Measurements from ENCODE around the gene CDK5RAP1. TPM values are rescaled to one million over a fixed set of nuclear protein-coding genes. Genes with fewer than 3 reads are reported as not detected.
A peak's percentile ranks its signal among the peaks of the same experiment; 100 is the strongest.

The CDK5RAP1 gene
- total and polyA plus RNA-seq, 10 donors, result 21.3 to 93.0 (median 33.7) TPM

DNA sequence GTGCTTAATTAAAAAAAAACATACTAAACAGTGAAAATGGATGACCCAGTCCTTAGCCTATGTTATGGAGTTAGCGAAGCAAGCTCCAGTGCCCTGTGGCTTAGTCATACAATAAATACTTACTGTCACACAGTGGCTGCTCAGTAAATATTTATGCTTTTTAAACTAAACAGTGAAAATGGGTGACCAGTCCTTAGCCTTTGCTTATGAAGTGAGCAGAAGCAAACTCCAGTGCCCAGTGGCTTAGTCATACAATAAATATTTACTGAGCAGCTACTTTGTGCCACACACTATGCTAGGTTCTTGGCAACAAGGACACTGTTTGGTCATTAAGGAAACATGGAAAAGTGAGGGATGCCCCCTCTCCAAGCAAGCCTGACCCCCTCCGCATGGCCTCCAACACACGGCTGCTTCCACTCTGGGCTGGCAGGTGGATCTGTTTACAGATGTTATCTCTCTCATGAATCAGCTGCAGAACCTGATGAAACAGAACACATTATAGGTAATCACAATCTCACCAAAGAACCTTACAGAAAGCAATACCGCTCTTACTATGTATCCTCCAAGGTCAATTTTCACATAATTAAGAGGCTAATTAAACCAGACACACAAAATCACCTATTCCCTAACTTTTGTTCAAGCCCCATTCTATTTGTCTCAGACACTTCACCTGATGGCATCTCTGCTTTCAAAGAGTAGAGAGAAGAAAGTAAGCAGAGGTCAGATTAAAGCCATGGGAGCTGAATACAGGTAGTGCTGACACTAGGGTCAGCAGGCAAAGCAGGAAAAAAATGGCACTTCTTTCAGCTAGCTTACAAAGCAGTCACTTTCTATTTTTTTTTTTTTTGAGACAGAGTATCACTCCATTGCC is 27.3 kb downstream of the CDK5RAP1 start:
- intact Hi-C loops (cut with DNase I; ENCODE audit: low total_unique reads), result no loop called here
- Histone ChIP-seq H3K9me3 (no peaks in the 10 kb centered on the region), H3K4me3 (no peak overlapping the region), H3K27ac (peak overlapping the region in 1 of 8 donors; percentile 83), H3K4me1 (peaks cover 0 to 24% (median 0%) of the 10 kb centered on the region in 6 donors), H3K27me3 (replicated peaks in 1 of 7) (no peaks in the 10 kb centered on the region), H3K36me3 (peaks cover 5 to 100% (median 74%) of the 10 kb centered on the region in 6 donors)
- TF ChIP-seq POLR2AphosphoS5 (IDR thresholded peaks at IDR 0.05), result no peak
- TF ChIP-seq POLR2A (IDR thresholded peaks at IDR 0.05), result no peak
- no peak for TF ChIP-seq CTCF (IDR thresholded peaks at IDR 0.05 in 8 of 11, conservative IDR thresholded peaks at IDR 0.05 in 3 of 11)
- WGBS, 5 donors, result 88 to 99% (median 96%) methylated on average over 4 of the region's 4 CpGs
- DNase-seq, result no peak

DNA sequence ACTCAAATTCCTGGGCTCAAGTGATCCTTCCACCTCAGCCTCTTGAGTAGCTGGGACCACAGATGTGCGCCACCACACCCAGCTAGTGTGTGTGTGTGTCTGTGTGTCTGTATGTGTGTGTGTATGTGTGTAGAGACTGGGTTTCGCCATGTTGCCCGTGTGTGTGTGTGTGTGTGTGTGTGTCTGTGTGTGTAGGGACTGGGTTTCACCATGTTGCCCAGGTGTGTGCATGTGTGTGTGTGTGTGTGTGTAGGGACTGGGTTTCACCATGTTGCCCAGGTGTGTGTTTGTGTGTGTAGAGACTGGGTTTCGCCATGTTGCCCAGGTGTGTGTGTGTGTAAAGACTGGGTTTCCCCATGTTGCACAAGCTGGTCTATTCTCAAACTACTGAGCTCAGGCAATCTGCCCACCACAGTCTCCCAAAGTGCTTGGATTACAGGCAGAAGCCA is 28.3 kb downstream of the CDK5RAP1 start:
- WGBS, 5 donors, result 91 to 100% (median 93%) methylated on average over 2 to 4 of the region's 4 CpGs
- H3K27ac ChIP-seq, result peak overlapping the region in 3 of 8 donors; percentile 83 to 89 (median 86)
- H3K27me3 ChIP-seq (replicated peaks in 1 of 7), result no peaks in the 10 kb centered on the region
- peaks cover 0 to 24% (median 0%) of the 10 kb centered on the region in 6 donors for H3K4me1 ChIP-seq
- intact Hi-C loops (cut with DNase I; ENCODE audit: low total_unique reads), result no loop called here
- no peak for DNase-seq
- H3K36me3 ChIP-seq, result peaks cover 5 to 100% (median 71%) of the 10 kb centered on the region in 6 donors
- TF ChIP-seq POLR2A (IDR thresholded peaks at IDR 0.05) (no peak), POLR2AphosphoS5 (IDR thresholded peaks at IDR 0.05) (no peak), CTCF (IDR thresholded peaks at IDR 0.05 in 8 of 11, conservative IDR thresholded peaks at IDR 0.05 in 3 of 11) (no peak)
- H3K4me3 ChIP-seq, result no peak overlapping the region
- no peaks in the 10 kb centered on the region for H3K9me3 ChIP-seq

GRCh38 chr20:33370291-33370690 is 31.0 kb downstream of the CDK5RAP1 start:
- Histone ChIP-seq H3K4me3 (no peak overlapping the region), H3K27me3 (replicated peaks in 1 of 7) (no peaks in the 10 kb centered on the region), H3K36me3 (peaks cover 8 to 100% (median 79%) of the 10 kb centered on the region in 6 donors), H3K9me3 (no peaks in the 10 kb centered on the region), H3K4me1 (peaks cover 0 to 24% (median 0%) of the 10 kb centered on the region in 6 donors), H3K27ac (peak overlapping the region in 7 of 8 donors; percentile 54 to 89 (median 79))
- DNase-seq, result peak; percentile 75
- 77 to 90% (median 81%) methylated on average over 8 of the region's 8 CpGs for WGBS, 5 donors
- TF ChIP-seq POLR2A (IDR thresholded peaks at IDR 0.05) (no peak), POLR2AphosphoS5 (IDR thresholded peaks at IDR 0.05) (peak in 2 of 3 donors; percentile 38 to 73)
- intact Hi-C loops (cut with DNase I; ENCODE audit: low total_unique reads), result no loop called here

- intact Hi-C loops (cut with DNase I; ENCODE audit: low total_unique reads), result no loop called here
- 75 to 93% (median 85%) methylated on average over 1 of the region's 1 CpG for WGBS, 5 donors
- peaks cover 7 to 100% (median 90%) of the 10 kb centered on the region in 6 donors for H3K36me3 ChIP-seq
Measured at GRCh38 chr20:33362898-33363297, 38.4 kb downstream of the CDK5RAP1 start.

More at GRCh38 chr20:33362898-33363297, 38.4 kb downstream of the CDK5RAP1 start:
- Histone ChIP-seq H3K4me3 (no peak overlapping the region), H3K27ac (no peak overlapping the region), H3K27me3 (replicated peaks in 1 of 7) (no peaks in the 10 kb centered on the region), H3K4me1 (no peaks in the 10 kb centered on the region), H3K9me3 (no peaks in the 10 kb centered on the region)
- TF ChIP-seq POLR2AphosphoS5 (IDR thresholded peaks at IDR 0.05) (no peak), CTCF (IDR thresholded peaks at IDR 0.05 in 8 of 11, conservative IDR thresholded peaks at IDR 0.05 in 3 of 11) (no peak), POLR2A (IDR thresholded peaks at IDR 0.05) (no peak)
- no peak for DNase-seq

Data from spleen (tissue), 11 donors.